Measurements from ENCODE around the gene CSRNP3. TPM values are rescaled to one million over a fixed set of nuclear protein-coding genes. Genes with fewer than 3 reads are reported as not detected.

The CSRNP3 gene
- total and polyA plus RNA-seq, 2 donors from 2014 or later, result 3.3 to 6.4 TPM

DNA sequence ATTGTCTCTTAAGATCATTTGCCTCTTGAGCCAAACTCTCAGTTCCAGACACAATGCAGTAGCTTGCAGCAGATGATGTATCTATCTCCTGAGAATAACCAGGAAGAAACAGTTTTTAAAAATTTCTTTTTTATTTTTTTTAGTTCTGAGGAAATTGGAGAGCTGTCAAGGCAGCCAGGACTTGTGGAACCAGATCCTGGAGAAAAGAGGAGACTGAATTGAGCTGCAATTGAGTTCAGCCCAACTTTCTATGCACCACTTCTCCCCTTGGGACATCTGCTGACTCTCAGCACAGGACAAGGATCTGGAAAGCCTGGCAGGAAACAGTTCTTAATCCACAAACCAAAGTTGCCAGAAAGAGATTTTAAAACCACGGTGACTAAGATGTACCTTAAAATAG is 13.5 kb upstream of the CSRNP3 start:
- H3K27me3 ChIP-seq (ENCODE audit: control insufficient read depth, insufficient read depth, low read length), result no peaks in the 10 kb centered on the region

DNA sequence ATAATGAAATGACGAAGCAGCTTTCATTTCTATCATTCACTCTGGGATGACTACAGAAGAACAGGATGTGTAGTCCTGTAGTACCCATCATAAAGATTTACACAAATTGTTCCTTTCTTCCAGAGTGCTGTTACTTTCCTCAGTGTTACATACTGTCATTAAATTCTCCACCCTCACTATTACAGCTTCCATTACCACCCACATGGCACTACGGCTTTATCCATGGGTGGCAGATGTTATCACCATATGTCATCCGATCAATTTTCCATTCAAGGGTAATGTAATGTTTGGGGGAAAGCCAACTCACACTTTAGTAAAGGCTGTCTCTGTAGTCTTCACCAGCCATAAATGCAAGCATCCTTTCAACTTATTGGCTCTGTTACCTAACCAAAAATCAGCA is 7.1 kb upstream of the CSRNP3 start:
- Histone ChIP-seq H3K4me1 (ENCODE audit: control insufficient read depth in 2 of 3, insufficient read depth in 2 of 3, low read depth in 1 of 3, low read length in 3 of 3) (no peaks in the 10 kb centered on the region), H3K9ac (ENCODE audit: low read length in 3 of 3) (no peak overlapping the region), H3K9me3 (ENCODE audit: control insufficient read depth in 2 of 3, insufficient read depth in 1 of 3, low read length in 3 of 3) (no peaks in the 10 kb centered on the region), H3K4me3 (ENCODE audit: low read length in 3 of 3) (no peak overlapping the region), H3K36me3 (ENCODE audit: control insufficient read depth in 2 of 3, insufficient read depth in 3 of 3, low read length in 3 of 3) (no peaks in the 10 kb centered on the region), H3K27me3 (ENCODE audit: control insufficient read depth, insufficient read depth, low read length) (no peaks in the 10 kb centered on the region), H3K27ac (ENCODE audit: low read depth in 2 of 2, low read length in 2 of 2) (no peak overlapping the region)
- TF ChIP-seq, protein P1, sequence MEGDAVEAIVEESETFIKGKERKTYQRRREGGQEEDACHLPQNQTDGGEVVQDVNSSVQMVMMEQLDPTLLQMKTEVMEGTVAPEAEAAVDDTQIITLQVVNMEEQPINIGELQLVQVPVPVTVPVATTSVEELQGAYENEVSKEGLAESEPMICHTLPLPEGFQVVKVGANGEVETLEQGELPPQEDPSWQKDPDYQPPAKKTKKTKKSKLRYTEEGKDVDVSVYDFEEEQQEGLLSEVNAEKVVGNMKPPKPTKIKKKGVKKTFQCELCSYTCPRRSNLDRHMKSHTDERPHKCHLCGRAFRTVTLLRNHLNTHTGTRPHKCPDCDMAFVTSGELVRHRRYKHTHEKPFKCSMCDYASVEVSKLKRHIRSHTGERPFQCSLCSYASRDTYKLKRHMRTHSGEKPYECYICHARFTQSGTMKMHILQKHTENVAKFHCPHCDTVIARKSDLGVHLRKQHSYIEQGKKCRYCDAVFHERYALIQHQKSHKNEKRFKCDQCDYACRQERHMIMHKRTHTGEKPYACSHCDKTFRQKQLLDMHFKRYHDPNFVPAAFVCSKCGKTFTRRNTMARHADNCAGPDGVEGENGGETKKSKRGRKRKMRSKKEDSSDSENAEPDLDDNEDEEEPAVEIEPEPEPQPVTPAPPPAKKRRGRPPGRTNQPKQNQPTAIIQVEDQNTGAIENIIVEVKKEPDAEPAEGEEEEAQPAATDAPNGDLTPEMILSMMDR (IDR thresholded peaks at IDR 0.05; ENCODE audit: borderline replicate concordance, extremely low read depth, insufficient read depth), result no peak
- intact Hi-C loops (cut with DNase I), result no loop called here
- DNase-seq (no peak), FAIRE-seq (no peak)

More for the DNA sequence above, 13.5 kb upstream of the CSRNP3 start:
- intact Hi-C loops (cut with DNase I), result no loop called here
- H3K4me3 ChIP-seq (ENCODE audit: low read length in 3 of 3), result no peak overlapping the region
- no peaks in the 10 kb centered on the region for H3K9me3 ChIP-seq (ENCODE audit: control insufficient read depth in 2 of 3, insufficient read depth in 1 of 3, low read length in 3 of 3)
- no peak overlapping the region for H3K9ac ChIP-seq (ENCODE audit: low read length in 3 of 3)
- H3K27ac ChIP-seq (ENCODE audit: low read depth in 2 of 2, low read length in 2 of 2), result no peak overlapping the region
- DNase-seq (no peak), FAIRE-seq (no peak)
- no peaks in the 10 kb centered on the region for H3K36me3 ChIP-seq (ENCODE audit: control insufficient read depth in 2 of 3, insufficient read depth in 3 of 3, low read length in 3 of 3)
- H3K4me1 ChIP-seq (ENCODE audit: control insufficient read depth in 2 of 3, insufficient read depth in 2 of 3, low read depth in 1 of 3, low read length in 3 of 3), result no peaks in the 10 kb centered on the region
- TF ChIP-seq, protein P1 (IDR thresholded peaks at IDR 0.05; ENCODE audit: borderline replicate concordance, extremely low read depth, insufficient read depth), result no peak

DNA sequence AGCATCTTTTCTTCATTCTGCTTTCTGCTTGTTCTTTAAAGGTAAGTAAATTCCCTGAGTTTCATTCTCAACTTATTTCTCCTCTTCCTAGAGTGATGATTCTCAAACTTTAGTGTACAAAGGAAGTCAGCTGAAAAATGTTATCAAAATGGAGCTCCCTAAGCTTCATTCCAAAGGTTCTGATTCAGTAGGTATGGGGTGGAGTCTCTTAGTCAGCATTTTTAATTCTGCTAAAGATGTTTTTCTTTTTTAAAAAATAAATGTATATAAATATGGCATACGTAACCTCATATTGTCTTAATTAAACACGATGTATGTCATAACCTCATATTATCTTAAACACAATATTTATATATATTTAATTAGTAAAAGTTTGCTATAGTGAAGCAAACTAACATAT is 3.1 kb upstream of the CSRNP3 start:
- Histone ChIP-seq H3K9ac (ENCODE audit: low read length in 3 of 3) (no peak overlapping the region), H3K4me3 (ENCODE audit: low read length in 3 of 3) (no peak overlapping the region), H3K4me1 (ENCODE audit: control insufficient read depth in 2 of 3, insufficient read depth in 2 of 3, low read depth in 1 of 3, low read length in 3 of 3) (peaks cover 0 to 5% (median 0%) of the 10 kb centered on the region in 3 donors), H3K36me3 (ENCODE audit: control insufficient read depth in 2 of 3, insufficient read depth in 3 of 3, low read length in 3 of 3) (no peaks in the 10 kb centered on the region), H3K27me3 (ENCODE audit: control insufficient read depth, insufficient read depth, low read length) (no peaks in the 10 kb centered on the region), H3K9me3 (ENCODE audit: control insufficient read depth in 2 of 3, insufficient read depth in 1 of 3, low read length in 3 of 3) (no peaks in the 10 kb centered on the region), H3K27ac (ENCODE audit: low read depth in 2 of 2, low read length in 2 of 2) (no peak overlapping the region)
- TF ChIP-seq, protein P1 (IDR thresholded peaks at IDR 0.05; ENCODE audit: borderline replicate concordance, extremely low read depth, insufficient read depth), result no peak
- FAIRE-seq (no peak), DNase-seq (no peak)
- intact Hi-C loops (cut with DNase I), result no loop called here

DNA sequence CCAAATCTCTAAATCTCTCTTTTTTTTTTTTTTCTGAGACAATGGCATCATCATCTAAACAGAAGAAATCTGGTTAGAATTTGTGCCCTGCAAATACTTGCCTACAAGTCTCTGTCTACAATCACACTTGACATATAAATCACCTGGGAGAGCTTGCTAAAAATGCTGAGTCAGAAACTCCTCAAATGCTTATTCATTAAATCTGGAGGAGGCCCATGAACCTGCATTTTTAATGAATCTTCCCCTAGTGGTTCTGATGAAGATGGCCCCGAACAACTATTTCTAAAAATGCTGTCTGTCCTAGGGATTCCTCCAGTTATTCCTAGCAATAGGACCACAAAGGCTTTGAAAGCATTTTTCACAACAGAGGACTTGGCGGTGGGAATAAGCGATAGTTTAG is 1.6 kb upstream of the CSRNP3 start:
- Histone ChIP-seq H3K9me3 (ENCODE audit: control insufficient read depth in 2 of 3, insufficient read depth in 1 of 3, low read length in 3 of 3) (no peaks in the 10 kb centered on the region), H3K9ac (ENCODE audit: low read length in 3 of 3) (no peak overlapping the region), H3K4me3 (ENCODE audit: low read length in 3 of 3) (no peak overlapping the region), H3K4me1 (ENCODE audit: control insufficient read depth in 2 of 3, insufficient read depth in 2 of 3, low read depth in 1 of 3, low read length in 3 of 3) (peaks cover 0 to 6% (median 0%) of the 10 kb centered on the region in 3 donors), H3K27ac (ENCODE audit: low read depth in 2 of 2, low read length in 2 of 2) (no peak overlapping the region), H3K27me3 (ENCODE audit: control insufficient read depth, insufficient read depth, low read length) (no peaks in the 10 kb centered on the region), H3K36me3 (ENCODE audit: control insufficient read depth in 2 of 3, insufficient read depth in 3 of 3, low read length in 3 of 3) (no peaks in the 10 kb centered on the region)
- intact Hi-C loops (cut with DNase I), result no loop called here
- FAIRE-seq (peak; percentile 8), DNase-seq (no peak)
- TF ChIP-seq, protein P1 (IDR thresholded peaks at IDR 0.05; ENCODE audit: borderline replicate concordance, extremely low read depth, insufficient read depth), result no peak
